ENCODE results near the gene MEF2C. TPM values are rescaled to one million over a fixed set of nuclear protein-coding genes. Genes with fewer than 3 reads are reported as not detected.

Gene MEF2C
- polyA plus RNA-seq, 6 donors from 2014 or later, result 402 to 547 (median 433) TPM

GRCh38 chr5:88722546-88723073 is 160.4 kb downstream of the MEF2C start:
- peaks cover 0 to 8% (median 3%) of the 10 kb centered on the region in 3 donors for H3K4me1 Mint-ChIP-seq
- no peaks in the 10 kb centered on the region for H3K27me3 Mint-ChIP-seq
- DNase-seq (no peak), ATAC-seq (ENCODE audit: low read depth in 2 of 2) (no peak)
- H3K27ac Mint-ChIP-seq, result peak overlapping the region in 4 of 6 donors; percentile 17 to 86 (median 50)
- H3K9me3 Mint-ChIP-seq, result no peaks in the 10 kb centered on the region
- peak overlapping the region in 1 of 8 donors; percentile 1 for H3K4me3 Mint-ChIP-seq
- peaks cover 33 to 59% of the 10 kb centered on the region in 2 donors for H3K36me3 Mint-ChIP-seq

- Mint-ChIP-seq H3K27me3 (no peaks in the 10 kb centered on the region), H3K27ac (peak overlapping the region in 2 of 6 donors; percentile 11 to 14), H3K9me3 (no peaks in the 10 kb centered on the region), H3K4me3 (no peak overlapping the region), H3K36me3 (peaks cover 33 to 42% of the 10 kb centered on the region in 2 donors), H3K4me1 (peaks cover 3 to 4% (median 4%) of the 10 kb centered on the region in 3 donors)
- DNase-seq, result no peak
- no peak for ATAC-seq (ENCODE audit: low read depth in 2 of 2)
These were observed 163.6 kb downstream of the MEF2C start for GRCh38 chr5:88719434-88719833.

- DNase-seq (no peak), ATAC-seq (ENCODE audit: low read depth in 2 of 2) (no peak)
- Mint-ChIP-seq H3K4me1 (peaks cover 3 to 4% (median 4%) of the 10 kb centered on the region in 3 donors), H3K4me3 (peak overlapping the region in 1 of 8 donors; percentile 16), H3K27ac (peak overlapping the region in 2 of 6 donors; percentile 39 to 66), H3K9me3 (no peaks in the 10 kb centered on the region), H3K27me3 (no peaks in the 10 kb centered on the region), H3K36me3 (peaks cover 33 to 35% of the 10 kb centered on the region in 2 donors)
These were observed 164.2 kb downstream of the MEF2C start for GRCh38 chr5:88718736-88719135.

- Mint-ChIP-seq H3K36me3 (peaks cover 20% of the 10 kb centered on the region in 2 donors), H3K27me3 (no peaks in the 10 kb centered on the region), H3K9me3 (no peaks in the 10 kb centered on the region), H3K4me3 (no peak overlapping the region), H3K27ac (peak overlapping the region in 5 of 6 donors; percentile 5 to 74 (median 46)), H3K4me1 (peaks cover 0 to 4% (median 0%) of the 10 kb centered on the region in 3 donors)
- no peak for DNase-seq
- no peak for ATAC-seq (ENCODE audit: low read depth in 2 of 2)
These were observed 166.9 kb downstream of the MEF2C start for GRCh38 chr5:88716101-88716500.

DNA sequence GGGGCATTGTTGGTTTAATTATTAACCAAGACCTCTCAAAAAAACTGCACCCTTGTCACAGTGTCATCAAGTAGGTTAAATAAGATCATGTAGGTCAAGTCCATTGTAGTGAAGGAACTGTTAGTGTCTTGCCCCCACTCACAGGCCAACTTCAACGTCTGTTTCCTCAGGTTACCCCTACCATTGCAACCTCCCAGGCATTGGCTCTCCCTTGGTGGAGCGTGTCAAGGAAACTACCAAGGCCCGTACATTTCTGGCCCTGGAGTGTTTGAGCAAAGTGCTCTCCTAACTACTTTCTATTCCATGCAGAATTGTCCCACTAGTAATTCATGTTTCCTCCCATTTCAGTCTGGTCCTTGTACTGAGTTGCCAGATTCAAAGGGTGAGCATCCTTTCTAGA is 167.5 kb downstream of the MEF2C start:
- no peaks in the 10 kb centered on the region for H3K9me3 Mint-ChIP-seq
- H3K27ac Mint-ChIP-seq, result peak overlapping the region in 5 of 6 donors; percentile 4 to 74 (median 55)
- H3K36me3 Mint-ChIP-seq, result peaks cover 15 to 16% of the 10 kb centered on the region in 2 donors
- no peak for ATAC-seq (ENCODE audit: low read depth in 2 of 2)
- peaks cover 0 to 4% (median 0%) of the 10 kb centered on the region in 3 donors for H3K4me1 Mint-ChIP-seq
- no peak overlapping the region for H3K4me3 Mint-ChIP-seq
- H3K27me3 Mint-ChIP-seq, result no peaks in the 10 kb centered on the region
- DNase-seq, result no peak

DNA sequence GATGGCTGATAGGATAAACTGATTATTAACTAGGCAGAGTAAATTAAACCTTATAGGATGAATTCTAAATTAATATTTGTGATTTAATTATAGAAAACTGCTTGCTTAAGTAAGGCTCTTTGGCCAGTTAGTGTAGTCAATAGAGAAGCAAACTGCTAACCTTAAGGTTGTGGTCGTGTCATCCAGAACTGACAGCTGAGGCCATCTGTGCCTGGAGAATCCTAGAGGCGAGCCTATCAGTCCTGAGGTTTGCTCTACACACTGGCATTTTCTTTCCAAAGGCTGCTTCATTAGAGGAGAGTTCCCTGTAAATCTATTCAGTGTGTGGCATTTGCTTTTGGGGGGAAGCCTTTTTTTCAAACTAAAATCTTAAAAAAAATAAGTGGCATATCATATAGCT is 169.2 kb downstream of the MEF2C start:
- no peak overlapping the region for H3K4me3 Mint-ChIP-seq
- H3K27ac Mint-ChIP-seq, result no peak overlapping the region
- peaks cover 0 to 4% (median 0%) of the 10 kb centered on the region in 3 donors for H3K4me1 Mint-ChIP-seq
- H3K27me3 Mint-ChIP-seq, result peaks cover 0 to 3% (median 0%) of the 10 kb centered on the region in 3 donors
- no peak for DNase-seq
- H3K36me3 Mint-ChIP-seq, result peaks cover 8 to 11% of the 10 kb centered on the region in 2 donors
- ATAC-seq (ENCODE audit: low read depth in 2 of 2), result no peak
- no peaks in the 10 kb centered on the region for H3K9me3 Mint-ChIP-seq

GRCh38 chr5:88708682-88709398 is 174.1 kb downstream of the MEF2C start:
- no peak overlapping the region for H3K27ac Mint-ChIP-seq
- H3K27me3 Mint-ChIP-seq, result peaks cover 9 to 13% (median 10%) of the 10 kb centered on the region in 3 donors
- H3K36me3 Mint-ChIP-seq, result no peaks in the 10 kb centered on the region
- ATAC-seq (ENCODE audit: low read depth in 2 of 2) (no peak), DNase-seq (no peak)
- H3K4me3 Mint-ChIP-seq, result no peak overlapping the region
- peaks cover 0 to 2% (median 0%) of the 10 kb centered on the region in 7 donors for H3K9me3 Mint-ChIP-seq
- no peaks in the 10 kb centered on the region for H3K4me1 Mint-ChIP-seq

DNA sequence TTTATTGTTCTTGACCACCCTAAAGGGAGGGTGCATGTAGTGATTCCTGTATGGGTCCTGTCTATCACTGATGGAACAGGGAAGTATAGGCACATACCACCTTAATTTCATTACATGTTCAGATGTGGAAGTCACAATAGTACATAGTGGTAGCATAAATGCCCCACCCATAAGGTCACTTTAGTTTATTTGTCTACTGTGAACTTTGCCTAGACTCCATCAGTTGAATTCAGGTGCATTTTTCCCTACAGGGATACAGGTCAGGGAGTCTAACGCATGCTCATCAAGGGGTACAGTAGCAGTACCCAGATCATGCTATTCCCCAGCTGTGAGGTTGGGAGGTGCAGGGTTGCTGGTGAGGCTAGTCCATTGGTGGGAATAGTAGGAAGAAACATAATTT is 175.0 kb downstream of the MEF2C start:
- Mint-ChIP-seq H3K4me3 (no peak overlapping the region), H3K4me1 (no peaks in the 10 kb centered on the region), H3K36me3 (no peaks in the 10 kb centered on the region), H3K9me3 (peaks cover 0 to 2% (median 0%) of the 10 kb centered on the region in 7 donors), H3K27me3 (peaks cover 9 to 13% (median 10%) of the 10 kb centered on the region in 3 donors), H3K27ac (no peak overlapping the region)
- DNase-seq (no peak), ATAC-seq (ENCODE audit: low read depth in 2 of 2) (no peak)

GRCh38 chr5:88707216-88707965 is 175.6 kb downstream of the MEF2C start:
- H3K4me1 Mint-ChIP-seq, result no peaks in the 10 kb centered on the region
- H3K36me3 Mint-ChIP-seq, result no peaks in the 10 kb centered on the region
- ATAC-seq (ENCODE audit: low read depth in 2 of 2), result no peak
- H3K9me3 Mint-ChIP-seq, result peaks cover 0 to 2% (median 0%) of the 10 kb centered on the region in 7 donors
- no peak for DNase-seq
- peaks cover 9 to 16% (median 12%) of the 10 kb centered on the region in 3 donors for H3K27me3 Mint-ChIP-seq
- H3K4me3 Mint-ChIP-seq, result no peak overlapping the region
- H3K27ac Mint-ChIP-seq, result no peak overlapping the region

- no peak overlapping the region for H3K4me3 Mint-ChIP-seq
- no peak for DNase-seq
- H3K4me1 Mint-ChIP-seq, result no peaks in the 10 kb centered on the region
- H3K27ac Mint-ChIP-seq, result no peak overlapping the region
- peaks cover 0 to 2% (median 0%) of the 10 kb centered on the region in 7 donors for H3K9me3 Mint-ChIP-seq
- H3K27me3 Mint-ChIP-seq, result peaks cover 38 to 56% (median 46%) of the 10 kb centered on the region in 3 donors
- no peak for ATAC-seq (ENCODE audit: low read depth in 2 of 2)
- peaks cover 0 to 9% of the 10 kb centered on the region in 2 donors for H3K36me3 Mint-ChIP-seq
These were observed 180.7 kb downstream of the MEF2C start for GRCh38 chr5:88702332-88702731.

DNA sequence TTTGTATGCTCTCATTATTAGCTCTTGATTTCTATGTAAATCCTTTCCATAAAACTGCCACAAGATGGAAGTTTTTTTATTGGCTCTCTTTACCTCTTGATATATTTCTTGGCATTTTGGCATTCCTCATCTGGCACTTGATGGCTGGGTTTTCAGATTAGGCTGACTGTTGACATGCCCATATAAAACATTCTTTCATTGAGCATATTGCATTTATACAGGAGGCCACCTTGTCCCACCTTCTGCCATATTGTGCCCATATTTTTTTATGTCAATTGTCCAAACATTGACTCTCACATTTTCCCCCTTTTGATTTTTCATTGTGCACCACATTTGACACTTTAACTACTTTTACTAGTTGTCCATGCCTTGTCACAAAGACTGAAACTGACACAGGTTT is 182.9 kb downstream of the MEF2C start:
- no peak for ATAC-seq (ENCODE audit: low read depth in 2 of 2)
- peaks cover 56 to 77% (median 57%) of the 10 kb centered on the region in 3 donors for H3K27me3 Mint-ChIP-seq

DNA sequence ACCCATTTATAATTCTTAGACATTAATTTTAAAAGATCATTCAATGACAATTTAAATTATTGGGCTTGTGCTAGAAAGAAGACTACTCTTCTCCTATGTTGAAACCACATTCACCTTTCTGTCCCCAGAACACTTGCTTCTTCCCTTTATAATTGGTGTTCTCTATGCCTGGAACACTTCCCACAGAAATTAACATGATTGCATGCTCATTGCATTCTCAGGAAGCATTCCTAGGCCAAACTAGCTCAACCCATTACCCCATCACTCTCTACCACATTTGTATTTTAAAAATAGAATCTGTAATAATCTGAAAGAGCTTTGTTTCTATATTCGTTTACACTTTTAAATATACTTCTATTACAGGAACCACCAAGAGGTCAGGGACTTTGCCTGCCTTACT is 184.7 kb downstream of the MEF2C start:
- Mint-ChIP-seq H3K4me1 (peaks cover 3 to 17% (median 4%) of the 10 kb centered on the region in 3 donors), H3K9me3 (peaks cover 0 to 17% (median 4%) of the 10 kb centered on the region in 7 donors)
- no peak for ATAC-seq (ENCODE audit: low read depth in 2 of 2)

More for the DNA sequence above, 182.9 kb downstream of the MEF2C start:
- DNase-seq, result no peak
- no peak overlapping the region for H3K27ac Mint-ChIP-seq
- peaks cover 0 to 8% (median 0%) of the 10 kb centered on the region in 7 donors for H3K9me3 Mint-ChIP-seq
- H3K4me3 Mint-ChIP-seq, result no peak overlapping the region
- H3K4me1 Mint-ChIP-seq, result peaks cover 0 to 5% (median 0%) of the 10 kb centered on the region in 3 donors
- H3K36me3 Mint-ChIP-seq, result peaks cover 0 to 9% of the 10 kb centered on the region in 2 donors

DNA sequence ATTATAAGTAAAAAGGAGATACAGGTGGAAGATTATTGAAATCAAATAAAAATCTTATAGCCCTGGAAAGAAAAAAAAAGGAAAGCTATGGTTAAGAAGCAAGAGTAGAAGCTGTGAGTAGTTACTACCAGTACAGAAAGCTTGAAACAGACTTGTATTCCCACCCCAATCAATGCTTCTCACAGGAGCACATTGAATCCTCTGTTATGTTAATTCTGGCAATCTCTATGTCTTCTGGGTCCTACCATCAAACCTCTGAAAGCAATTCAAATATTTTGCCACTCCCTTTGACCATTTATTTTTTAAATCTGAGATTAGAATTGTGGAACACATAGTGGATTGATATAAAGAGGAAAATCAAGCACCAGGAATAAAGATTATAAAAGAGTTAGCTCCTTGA is 186.5 kb downstream of the MEF2C start:
- DNase-seq, result no peak
- Mint-ChIP-seq H3K9me3 (peaks cover 0 to 29% (median 6%) of the 10 kb centered on the region in 7 donors), H3K27ac (no peak overlapping the region), H3K36me3 (peaks cover 0 to 9% of the 10 kb centered on the region in 2 donors), H3K27me3 (peaks cover 71 to 90% (median 81%) of the 10 kb centered on the region in 3 donors), H3K4me1 (peaks cover 12 to 34% (median 22%) of the 10 kb centered on the region in 3 donors), H3K4me3 (no peak overlapping the region)
- no peak for ATAC-seq (ENCODE audit: low read depth in 2 of 2)

More for the DNA sequence above, 184.7 kb downstream of the MEF2C start:
- Mint-ChIP-seq H3K4me3 (no peak overlapping the region), H3K27me3 (peaks cover 62 to 87% (median 70%) of the 10 kb centered on the region in 3 donors), H3K27ac (no peak overlapping the region), H3K36me3 (peaks cover 0 to 9% of the 10 kb centered on the region in 2 donors)
- DNase-seq, result no peak

All from naive B cell (primary cell).